ENCODE measurements around the gene STK32C. TPM values are rescaled to one million over a fixed set of nuclear protein-coding genes. Genes with fewer than 3 reads are reported as not detected.

STK32C gene
- total and polyA plus RNA-seq, 2 donors (not counting 1 experiment from before 2014, with no cell fraction given): 9.9 to 16.8 TPM

GRCh38 chr10:132282667-132283603, 24.8 kb downstream of the STK32C start:
- peaks cover 6% of the 10 kb centered on the region for H3K27me3 Mint-ChIP-seq
- no peak overlapping the region for H3K4me2 ChIP-seq (replicated peaks; ENCODE audit: low read depth, low read length, poor library complexity, severe bottlenecking)
- no peak overlapping the region for H3K4me3 ChIP-seq (ENCODE audit: control extremely low read depth in 1 of 5, extremely low read depth in 1 of 5, insufficient read depth in 1 of 5, low read depth in 2 of 5, low read length in 4 of 5)
- ChIA-PET CTCF (no interaction called here), POLR2A (no interaction called here)
- no peaks in the 10 kb centered on the region for H3K4me1 ChIP-seq (ENCODE audit: control insufficient read depth in 2 of 2, insufficient read depth in 2 of 2, low read length in 2 of 2)
- TF ChIP-seq EZH2 (IDR thresholded peaks at IDR 0.05; ENCODE audit: borderline replicate concordance, insufficient read depth, low read depth, low read length, poor library complexity, severe bottlenecking) (no peak), CTCF (IDR thresholded peaks at IDR 0.05) (no peak)
- no peak overlapping the region for H3K9ac ChIP-seq (ENCODE audit: low read length)
- peaks cover 0 to 5% (median 0%) of the 10 kb centered on the region in 3 donors for H3K9me3 ChIP-seq (ENCODE audit: control extremely low read depth in 1 of 3, control insufficient read depth in 2 of 3, insufficient read depth in 1 of 3, low read length in 2 of 3)
- peaks cover 0 to 2% (median 0%) of the 10 kb centered on the region in 4 experiments for H3K27me3 ChIP-seq (replicated peaks in 1 of 4; ENCODE audit: control extremely low read depth in 1 of 4, control insufficient read depth in 3 of 4, insufficient read depth in 4 of 4, low read length in 3 of 4)
- WGBS (ENCODE audit: insufficient coverage): 90% methylated on average over 36 of the region's 36 CpGs
- no peaks in the 10 kb centered on the region for H3K9me3 Mint-ChIP-seq (ENCODE audit: insufficient read depth)
- H4K20me1 ChIP-seq (ENCODE audit: control insufficient read depth, insufficient read depth, low read length, poor library complexity, severe bottlenecking): no peaks in the 10 kb centered on the region
- H3K36me3 ChIP-seq (replicated peaks in 1 of 2; ENCODE audit: control extremely low read depth in 1 of 2, control insufficient read depth in 1 of 2, extremely low read depth in 1 of 2, insufficient read depth in 2 of 2, low read length in 1 of 2): no peaks in the 10 kb centered on the region
- H3K4me3 Mint-ChIP-seq: no peak overlapping the region
- DNase-seq: no peak
- H3K79me2 ChIP-seq (ENCODE audit: control insufficient read depth, insufficient read depth, low read length): no peaks in the 10 kb centered on the region
- no peak overlapping the region for H2AFZ ChIP-seq (ENCODE audit: insufficient read depth, low read depth, low read length, poor library complexity, severe bottlenecking)
- ATAC-seq (ENCODE audit: low read depth): no peak
- H3K27ac Mint-ChIP-seq: no peak overlapping the region
- no peak overlapping the region for H3K27ac ChIP-seq (ENCODE audit: low read length in 2 of 2)
- H3K4me1 Mint-ChIP-seq: peaks cover 2% of the 10 kb centered on the region
- intact Hi-C loops (cut with micrococcal nuclease): no loop called here

All from B cell (primary cell).